Activated CD4-positive, CD25-positive, alpha-beta regulatory T cell (primary cell): Measurements from ENCODE around the gene FAM124A.

ENCODE experiments used
- DNase-seq, 4 experiments: peaks; one replicate each; lab custom pipeline; 2025; lab: John Stamatoyannopoulos, UW

Gene FAM124A

DNA sequence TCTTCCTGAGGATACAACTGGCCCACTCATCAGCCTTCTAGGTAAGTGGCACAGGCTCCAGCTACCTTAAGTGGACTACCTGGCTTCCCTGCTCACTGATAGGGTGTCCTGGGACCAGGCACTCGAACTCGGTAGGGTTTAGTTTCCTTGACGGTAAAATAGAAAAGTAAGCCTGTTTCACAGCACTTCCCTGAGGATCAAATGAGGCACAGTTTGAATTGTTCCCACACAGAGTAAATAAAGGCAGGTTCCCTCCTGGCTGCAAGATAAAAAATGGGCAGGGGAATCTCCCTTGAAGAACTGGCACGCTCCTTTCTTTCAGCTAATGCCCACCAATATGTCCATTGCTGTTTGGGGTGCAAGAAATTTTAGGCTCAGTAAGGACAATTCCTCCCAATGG lies 1.1 kb upstream of the FAM124A start:
- no peak for DNase-seq

GRCh38 chr13:51221674-51222036 lies 543 bp upstream of the FAM124A start:
- DNase-seq: no peak

GRCh38 chr13:51222686-51223559 lies 725 bp downstream of the FAM124A start:
- DNase-seq: no peak

- DNase-seq: no peak
Observed at GRCh38 chr13:51223560-51224270, 1.5 kb downstream of the FAM124A start.

GRCh38 chr13:51225029-51225428 lies 2.8 kb downstream of the FAM124A start:
- no peak for DNase-seq

GRCh38 chr13:51227404-51227803 lies 5.2 kb downstream of the FAM124A start:
- no peak for DNase-seq

- DNase-seq: no peak
Observed at GRCh38 chr13:51229101-51229719, 7.0 kb downstream of the FAM124A start.

GRCh38 chr13:51229731-51230130 lies 7.5 kb downstream of the FAM124A start:
- DNase-seq: no peak

- DNase-seq: no peak
Observed at GRCh38 chr13:51230477-51231105, 8.4 kb downstream of the FAM124A start.

- no peak for DNase-seq
Observed at GRCh38 chr13:51231456-51231855, 9.3 kb downstream of the FAM124A start.

DNA sequence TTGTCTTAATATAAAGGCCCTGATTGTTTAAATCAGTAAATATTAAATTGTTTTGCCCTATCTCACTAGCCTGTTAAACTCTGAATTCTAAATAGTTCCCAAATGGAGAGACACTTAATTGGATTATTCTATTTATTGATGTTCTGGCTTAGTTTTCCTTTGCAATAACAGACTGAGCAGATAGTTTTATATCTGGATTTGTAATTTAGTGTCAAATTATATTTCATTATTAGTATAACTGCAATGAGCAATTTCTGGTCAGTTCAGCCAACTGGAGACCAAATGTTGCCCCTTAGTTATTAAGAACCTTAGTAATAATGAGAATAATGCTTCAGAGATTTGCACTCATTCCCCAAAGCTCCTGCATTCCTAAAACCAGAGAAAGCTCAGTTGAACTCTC lies 10.1 kb downstream of the FAM124A start:
- no peak for DNase-seq

- DNase-seq: no peak
Observed at GRCh38 chr13:51233117-51233826, 11.1 kb downstream of the FAM124A start.

- DNase-seq: no peak
Observed at GRCh38 chr13:51234676-51235075, 12.5 kb downstream of the FAM124A start.

GRCh38 chr13:51235186-51235585 lies 13.0 kb downstream of the FAM124A start:
- no peak for DNase-seq

DNA sequence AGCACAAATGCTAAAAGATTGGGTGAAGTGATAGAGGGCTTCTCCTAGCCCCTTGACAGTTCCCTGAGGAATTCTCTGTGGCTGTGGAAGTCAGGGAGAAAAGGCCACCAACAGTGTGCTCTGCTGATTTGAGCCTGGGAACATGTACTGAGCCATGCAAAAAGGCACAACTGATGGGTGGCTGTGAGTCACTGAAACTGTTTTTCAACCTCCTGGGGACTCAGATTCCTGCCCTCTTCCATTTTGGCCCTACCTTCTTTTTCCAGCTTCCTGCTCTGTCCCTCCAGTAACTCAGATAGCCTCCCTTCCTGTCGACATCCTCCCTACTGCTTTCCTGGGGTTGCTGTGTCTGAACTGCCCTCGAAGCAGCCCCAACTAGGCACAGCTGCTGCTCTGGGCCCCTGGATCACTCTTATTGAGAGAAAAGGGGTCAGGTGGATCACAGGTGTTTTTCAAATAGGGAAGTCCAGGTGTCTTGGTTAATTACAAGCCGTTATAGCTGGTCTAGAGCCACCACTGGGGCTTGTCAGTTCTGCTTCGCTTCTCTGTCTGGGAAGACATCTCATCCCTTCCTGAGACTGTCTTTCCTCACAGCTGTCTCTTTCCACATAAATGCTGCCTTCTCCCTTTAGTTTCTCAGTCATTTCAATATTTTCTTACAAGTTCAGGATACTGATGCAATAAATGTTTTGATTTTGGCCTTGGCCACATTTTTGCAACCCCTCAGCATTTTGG lies 13.7 kb downstream of the FAM124A start:
- no peak for DNase-seq

- no peak for DNase-seq
Observed at GRCh38 chr13:51236491-51236792, 14.2 kb downstream of the FAM124A start.

DNA sequence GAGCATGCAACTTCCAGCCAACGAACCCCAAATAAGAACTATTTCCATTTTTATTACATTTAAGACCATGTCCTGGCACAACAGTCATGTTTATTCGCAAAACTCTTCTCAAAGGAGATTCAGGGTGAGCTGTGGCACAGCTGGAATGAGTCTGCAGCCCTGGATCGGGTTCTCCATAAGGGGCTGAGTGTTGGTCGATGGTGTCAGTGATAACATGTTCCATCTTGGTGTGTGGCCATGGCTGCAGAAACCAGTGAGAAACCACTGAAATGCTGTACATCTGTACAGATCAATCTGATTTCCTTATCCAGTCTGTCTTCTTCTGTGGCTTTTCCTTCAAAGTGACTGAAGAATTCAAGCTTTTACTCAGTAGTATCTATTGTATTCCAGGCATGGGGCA lies 15.2 kb downstream of the FAM124A start:
- DNase-seq: no peak

GRCh38 chr13:51237887-51238286 lies 15.7 kb downstream of the FAM124A start:
- DNase-seq: no peak

GRCh38 chr13:51240178-51240577 lies 18.0 kb downstream of the FAM124A start:
- no peak for DNase-seq

DNA sequence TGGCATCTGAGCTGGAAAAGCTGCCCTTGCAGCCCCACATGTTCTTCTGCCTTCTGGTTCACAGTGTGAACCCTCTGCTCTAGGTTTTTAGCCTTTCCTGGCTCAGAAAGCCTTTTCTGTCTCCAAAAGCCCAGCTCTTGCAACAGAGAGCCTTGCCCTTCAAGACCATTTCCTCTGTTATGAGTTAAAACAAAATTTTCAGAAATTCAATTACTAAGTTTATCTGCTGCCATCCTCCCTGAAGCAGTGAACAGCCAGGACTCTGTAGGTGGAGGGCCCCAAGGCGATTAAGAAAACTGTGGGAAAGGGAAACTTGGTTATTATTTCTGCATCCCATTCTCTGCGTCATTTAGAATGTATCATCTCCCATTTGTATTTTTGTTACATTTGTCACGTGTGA lies 18.8 kb downstream of the FAM124A start:
- no peak for DNase-seq

DNA sequence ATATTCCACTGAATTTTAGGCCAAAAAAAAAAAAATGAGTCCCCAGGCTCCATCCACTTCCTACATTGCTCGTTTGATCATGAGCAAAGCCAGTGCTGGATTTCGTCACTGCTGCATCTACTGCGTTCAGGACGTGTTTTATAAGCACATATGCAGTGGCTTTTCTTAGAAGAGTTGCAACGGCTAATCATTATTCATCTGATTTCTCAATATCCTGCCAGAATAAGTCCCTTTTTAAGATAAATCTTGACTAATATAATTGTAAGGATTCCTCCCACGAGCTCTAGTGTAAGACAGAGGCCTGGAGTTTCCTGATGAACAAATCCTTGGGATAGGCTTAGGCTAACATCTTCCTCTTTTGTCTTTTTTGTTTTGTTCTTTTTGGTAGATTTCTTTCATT lies 19.5 kb downstream of the FAM124A start:
- no peak for DNase-seq
